HEK293T (cell line): ENCODE measurements around the gene PROZ.

Source experiments
- ARNT ChIP-seq: fragments of 450-650 bp; IDR thresholded peaks from 2 replicates; pipeline ENCODE4 v1.6.1; 2017; ENCODE audit warnings: mild to moderate bottlenecking
- FOXA1 ChIP-seq: fragments of 450-650 bp; IDR thresholded peaks from 2 replicates; pipeline ENCODE4 v1.6.1; 2016; ENCODE audit warnings: mild to moderate bottlenecking
- LEF1 ChIP-seq: fragments of 450-650 bp; IDR thresholded peaks from 2 replicates; pipeline ENCODE4 v1.6.1; 2017; ENCODE audit warnings: mild to moderate bottlenecking, borderline replicate concordance
- SP1 ChIP-seq: fragments of 450-650 bp; IDR thresholded peaks from 2 replicates; pipeline ENCODE4 v1.6.1; 2017

- TF ChIP-seq SP1 (no peak), ARNT (no peak), LEF1 (no peak), FOXA1 (no peak)
Measured at GRCh38 chr13:113120300-113121182, 37.9 kb upstream of the PROZ start.
